Sigmoid colon (tissue), 7 donors: ENCODE data around the gene ERN2. TPM values are rescaled to one million over a fixed set of nuclear protein-coding genes. Genes with fewer than 3 reads are reported as not detected.

Source experiments
- DNase-seq: peaks from one replicate; pipeline ENCODE4 v3.0.0-alpha.2; 2019
- H3K27ac ChIP-seq, 4 donors: fragments of 200-600 bp; sonication (generic); one replicate each; pipeline ENCODE4 v1.5.1; 2016 to 2019; ENCODE audit warnings: mild to moderate bottlenecking in 1 of 4
- H3K27me3 ChIP-seq, 3 donors: fragments of 200-600 bp; sonication (generic); one replicate each; pipeline ENCODE4 v1.5.1; 2019; ENCODE audit warnings: mild to moderate bottlenecking in 1 of 3
- H3K36me3 ChIP-seq, 4 donors: fragments of 200-600 bp; sonication (generic); one replicate each; pipeline ENCODE4 v1.5.1; 2016 to 2019
- H3K4me1 ChIP-seq, 4 donors: fragments of 200-600 bp; sonication (generic); one replicate each; pipeline ENCODE4 v1.5.1; 2017 to 2019
- H3K4me3 ChIP-seq, 4 donors: fragments of 200-600 bp; sonication (generic); one replicate each; pipeline ENCODE4 v1.5.1; 2017 to 2019; ENCODE audit warnings: mild to moderate bottlenecking in 2 of 4, moderate library complexity in 1 of 4
- H3K9me3 ChIP-seq, 4 donors: fragments of 200-600 bp in 3 of 4; sonication (generic) in 3 of 4; one replicate each; pipeline versions ENCODE4 v1.5.1 to v1.6.1; 2013 to 2019
- CTCF ChIP-seq, 4 experiments: fragments of 450-650 bp in 3 of 4; fragments of 200-600 bp in 1 of 4; IDR thresholded peaks; one replicate each; pipeline ENCODE4 v1.5.1; 2016 to 2019; ENCODE audit warnings: antibody characterized with exemption in 4 of 4, mild to moderate bottlenecking in 3 of 4, moderate library complexity in 2 of 4
- EP300 ChIP-seq, 4 donors: sonication (generic); formaldehyde crosslinking; IDR thresholded peaks; one replicate each; pipeline ENCODE4 v1.6.1; 2017; ENCODE audit warnings: antibody characterized with exemption in 4 of 4
- POLR2A ChIP-seq, 2 donors: fragments of 450-650 bp; IDR thresholded peaks; one replicate each; pipeline ENCODE4 v1.6.1; 2016; ENCODE audit warnings: antibody characterized with exemption in 2 of 2, mild to moderate bottlenecking in 2 of 2, moderate library complexity in 2 of 2
- POLR2AphosphoS5 ChIP-seq, 4 donors: sonication (generic); formaldehyde crosslinking; IDR thresholded peaks; one replicate each; pipeline ENCODE4 v1.6.1; 2017; ENCODE audit warnings: antibody characterized with exemption in 4 of 4
- WGBS, 2 donors: extraction: QIAGEN DNeasy Blood & Tissue Kit; methylation state at CpG; one replicate each; pipeline ENCODE4 v1.1.7; 2013; 5-methylcytosine and 5-hydroxymethylcytosine counted together
- intact Hi-C: fragments of 100-400 bp; cut with DNase I; formaldehyde crosslinking; loops from one replicate; pipeline ENCODE4 v1.15.1; 2023
- polyA plus RNA-seq, 3 donors: library from polyadenylated mRNA; stranded (reverse); fragments of 200-250 nt; gene quantifications; one replicate each; pipeline ENCODE4 v1.2.3, GENCODE V29; 2013
- total RNA-seq, 4 donors: library from RNA; depleted of rRNA; stranded (reverse); fragments of >200 nt; gene quantifications; one replicate each; pipeline ENCODE4 v1.1.0, GENCODE V29; 2016
- donor health status: healthy with polysubstance abuse.
- donor health status: Bipolar disorder and iron deficiency.
- donor health status: healthy.

ERN2 gene
- total and polyA plus RNA-seq, 7 donors: 0.36 to 123 (median 19.9) TPM; not detected in 2

- no peak overlapping the region for H3K4me3 ChIP-seq
- TF ChIP-seq POLR2AphosphoS5 (IDR thresholded peaks at IDR 0.05) (no peak), POLR2A (IDR thresholded peaks at IDR 0.05) (no peak), EP300 (IDR thresholded peaks at IDR 0.05) (no peak), CTCF (IDR thresholded peaks at IDR 0.05) (no peak)
- no peak for DNase-seq
- H3K4me1 ChIP-seq: no peaks in the 10 kb centered on the region
- H3K36me3 ChIP-seq: peaks cover 23 to 100% (median 77%) of the 10 kb centered on the region in 4 donors
- intact Hi-C loops: no loop called here
- H3K27ac ChIP-seq: no peak overlapping the region
- no peaks in the 10 kb centered on the region for H3K27me3 ChIP-seq
- no peaks in the 10 kb centered on the region for H3K9me3 ChIP-seq
- WGBS, 2 donors: 88 to 92% methylated on average over 2 of the region's 2 CpGs
Measured at GRCh38 chr16:23663918-23664317, 49.1 kb downstream of the ERN2 start.

GRCh38 chr16:23651943-23652468 is 61.0 kb downstream of the ERN2 start:
- WGBS, 2 donors: 80 to 82% methylated on average over 4 of the region's 4 CpGs
- H3K36me3 ChIP-seq: peaks cover 0 to 42% (median 6%) of the 10 kb centered on the region in 4 donors

GRCh38 chr16:23650674-23651416 is 62.2 kb downstream of the ERN2 start:
- Histone ChIP-seq H3K4me1 (no peaks in the 10 kb centered on the region), H3K27ac (no peak overlapping the region), H3K27me3 (no peaks in the 10 kb centered on the region), H3K36me3 (peaks cover 0 to 54% (median 6%) of the 10 kb centered on the region in 4 donors), H3K9me3 (no peaks in the 10 kb centered on the region), H3K4me3 (no peak overlapping the region)
- DNase-seq: no peak
- TF ChIP-seq CTCF (IDR thresholded peaks at IDR 0.05): no peak
- TF ChIP-seq EP300 (IDR thresholded peaks at IDR 0.05): no peak
- TF ChIP-seq POLR2A (IDR thresholded peaks at IDR 0.05): no peak
- no peak for TF ChIP-seq POLR2AphosphoS5 (IDR thresholded peaks at IDR 0.05)
- 84 to 88% methylated on average over 4 of the region's 4 CpGs for WGBS, 2 donors
- intact Hi-C loops: no loop called here

More at GRCh38 chr16:23651943-23652468, 61.0 kb downstream of the ERN2 start:
- no peaks in the 10 kb centered on the region for H3K9me3 ChIP-seq
- TF ChIP-seq EP300 (IDR thresholded peaks at IDR 0.05) (no peak), POLR2AphosphoS5 (IDR thresholded peaks at IDR 0.05) (no peak), POLR2A (IDR thresholded peaks at IDR 0.05) (no peak), CTCF (IDR thresholded peaks at IDR 0.05) (no peak)
- H3K27me3 ChIP-seq: no peaks in the 10 kb centered on the region
- no peak overlapping the region for H3K4me3 ChIP-seq
- no peak overlapping the region for H3K27ac ChIP-seq
- intact Hi-C loops: no loop called here
- no peak for DNase-seq
- no peaks in the 10 kb centered on the region for H3K4me1 ChIP-seq

GRCh38 chr16:23642246-23642774 is 70.7 kb downstream of the ERN2 start:
- peaks cover 0 to 56% (median 6%) of the 10 kb centered on the region in 4 donors for H3K36me3 ChIP-seq
- H3K4me3 ChIP-seq: peak overlapping the region; percentile 70 to 87 (median 76)
- no peaks in the 10 kb centered on the region for H3K9me3 ChIP-seq
- H3K27me3 ChIP-seq: no peaks in the 10 kb centered on the region
- WGBS, 2 donors: 70 to 78% methylated on average over 14 of the region's 14 CpGs
- peak overlapping the region in 2 of 4 donors; percentile 78 to 80 for H3K27ac ChIP-seq
- DNase-seq: no peak
- intact Hi-C loops: no loop called here
- peaks cover 0 to 28% (median 24%) of the 10 kb centered on the region in 4 donors for H3K4me1 ChIP-seq
- TF ChIP-seq EP300 (IDR thresholded peaks at IDR 0.05): no peak
- TF ChIP-seq POLR2A (IDR thresholded peaks at IDR 0.05): no peak
- TF ChIP-seq CTCF (IDR thresholded peaks at IDR 0.05): no peak
- no peak for TF ChIP-seq POLR2AphosphoS5 (IDR thresholded peaks at IDR 0.05)
